ENCODE measurements around the gene YWHAH.

The YWHAH gene

GRCh38 chr22:31901388-31902137 is 42.8 kb upstream of the YWHAH start:
- DNase-seq: peak in 2 of 3 donors; percentile 24 to 27
- Histone ChIP-seq H3K36me3 (ENCODE audit: control insufficient read depth in 4 of 4, insufficient read depth in 4 of 4, low read length in 3 of 4) (peaks cover 8 to 62% (median 41%) of the 10 kb centered on the region in 4 experiments), H3K27me3 (replicated peaks in 2 of 5; ENCODE audit: control insufficient read depth in 4 of 5, insufficient read depth in 5 of 5, low read length in 4 of 5) (no peaks in the 10 kb centered on the region), H3K4me3 (ENCODE audit: control insufficient read depth in 1 of 7, extremely low read depth in 1 of 7, insufficient read depth in 4 of 7, low read depth in 2 of 7, low read length in 6 of 7) (no peak overlapping the region), H3K27ac (ENCODE audit: insufficient read depth in 1 of 2, low read depth in 1 of 2, low read length in 2 of 2, poor library complexity in 1 of 2, severe bottlenecking in 2 of 2) (peak overlapping the region in 1 of 2 experiments; percentile 14), H3K9me3 (ENCODE audit: control extremely low read depth in 1 of 5, control insufficient read depth in 4 of 5, insufficient read depth in 2 of 5, low read depth in 1 of 5, low read length in 4 of 5) (no peaks in the 10 kb centered on the region), H3K4me1 (ENCODE audit: control extremely low read depth in 1 of 4, control insufficient read depth in 4 of 4, insufficient read depth in 4 of 4, low read length in 3 of 4) (peaks cover 0 to 4% (median 0%) of the 10 kb centered on the region in 4 experiments)
- POLR2A ChIA-PET: interaction anchor here (0.6 kb wide), 1 partner anchor 38 kb away, joined by 3 read pairs; no protein-coding TSS in a partner anchor
- WGBS (ENCODE audit: insufficient coverage): 100% methylated on average over 1 of the region's 6 CpGs
- CTCF ChIA-PET: interaction anchor here (0.8 to 1.3 kb wide), 3 partner anchors 18 to 44 kb away, joined by 3 read pairs; no protein-coding TSS in a partner anchor

- Histone ChIP-seq H3K27me3 (replicated peaks in 2 of 5; ENCODE audit: control insufficient read depth in 4 of 5, insufficient read depth in 5 of 5, low read length in 4 of 5) (no peaks in the 10 kb centered on the region), H3K9me3 (ENCODE audit: control extremely low read depth in 1 of 5, control insufficient read depth in 4 of 5, insufficient read depth in 2 of 5, low read depth in 1 of 5, low read length in 4 of 5) (no peaks in the 10 kb centered on the region), H3K4me1 (ENCODE audit: control extremely low read depth in 1 of 4, control insufficient read depth in 4 of 4, insufficient read depth in 4 of 4, low read length in 3 of 4) (peaks cover 0 to 4% (median 0%) of the 10 kb centered on the region in 4 experiments), H3K27ac (ENCODE audit: insufficient read depth in 1 of 2, low read depth in 1 of 2, low read length in 2 of 2, poor library complexity in 1 of 2, severe bottlenecking in 2 of 2) (no peak overlapping the region), H3K36me3 (ENCODE audit: control insufficient read depth in 4 of 4, insufficient read depth in 4 of 4, low read length in 3 of 4) (peaks cover 6 to 52% (median 29%) of the 10 kb centered on the region in 4 experiments), H3K4me3 (ENCODE audit: control insufficient read depth in 1 of 7, extremely low read depth in 1 of 7, insufficient read depth in 4 of 7, low read depth in 2 of 7, low read length in 6 of 7) (no peak overlapping the region)
- no peak for DNase-seq
- CTCF ChIA-PET: no interaction called here
- WGBS (ENCODE audit: insufficient coverage): no CpG with 5 or more reads among the region's 3 CpGs
- POLR2A ChIA-PET: no interaction called here
Measured at GRCh38 chr22:31904651-31905050, 39.7 kb upstream of the YWHAH start.

GRCh38 chr22:31905356-31905755 is 39.0 kb upstream of the YWHAH start:
- CTCF ChIA-PET: interaction anchor here (1.0 kb wide), 1 partner anchor 15 kb away, joined by 3 read pairs; no protein-coding TSS in a partner anchor
- Histone ChIP-seq H3K9me3 (ENCODE audit: control extremely low read depth in 1 of 5, control insufficient read depth in 4 of 5, insufficient read depth in 2 of 5, low read depth in 1 of 5, low read length in 4 of 5) (no peaks in the 10 kb centered on the region), H3K4me1 (ENCODE audit: control extremely low read depth in 1 of 4, control insufficient read depth in 4 of 4, insufficient read depth in 4 of 4, low read length in 3 of 4) (peaks cover 0 to 4% (median 0%) of the 10 kb centered on the region in 4 experiments), H3K36me3 (ENCODE audit: control insufficient read depth in 4 of 4, insufficient read depth in 4 of 4, low read length in 3 of 4) (peaks cover 6 to 55% (median 31%) of the 10 kb centered on the region in 4 experiments), H3K27me3 (replicated peaks in 2 of 5; ENCODE audit: control insufficient read depth in 4 of 5, insufficient read depth in 5 of 5, low read length in 4 of 5) (no peaks in the 10 kb centered on the region), H3K4me3 (ENCODE audit: control insufficient read depth in 1 of 7, extremely low read depth in 1 of 7, insufficient read depth in 4 of 7, low read depth in 2 of 7, low read length in 6 of 7) (no peak overlapping the region), H3K27ac (ENCODE audit: insufficient read depth in 1 of 2, low read depth in 1 of 2, low read length in 2 of 2, poor library complexity in 1 of 2, severe bottlenecking in 2 of 2) (no peak overlapping the region)
- POLR2A ChIA-PET: no interaction called here
- 100% methylated on average over 6 of the region's 10 CpGs for WGBS (ENCODE audit: insufficient coverage)
- no peak for DNase-seq

- peaks cover 8 to 57% (median 31%) of the 10 kb centered on the region in 4 experiments for H3K36me3 ChIP-seq (ENCODE audit: control insufficient read depth in 4 of 4, insufficient read depth in 4 of 4, low read length in 3 of 4)
- no peaks in the 10 kb centered on the region for H3K9me3 ChIP-seq (ENCODE audit: control extremely low read depth in 1 of 5, control insufficient read depth in 4 of 5, insufficient read depth in 2 of 5, low read depth in 1 of 5, low read length in 4 of 5)
- no peaks in the 10 kb centered on the region for H3K27me3 ChIP-seq (replicated peaks in 2 of 5; ENCODE audit: control insufficient read depth in 4 of 5, insufficient read depth in 5 of 5, low read length in 4 of 5)
- POLR2A ChIA-PET: no interaction called here
- CTCF ChIA-PET: interaction anchor here (1.0 kb wide), 1 partner anchor 15 kb away, joined by 3 read pairs; no protein-coding TSS in a partner anchor
- 95% methylated on average over 15 of the region's 16 CpGs for WGBS (ENCODE audit: insufficient coverage)
- no peak overlapping the region for H3K4me3 ChIP-seq (ENCODE audit: control insufficient read depth in 1 of 7, extremely low read depth in 1 of 7, insufficient read depth in 4 of 7, low read depth in 2 of 7, low read length in 6 of 7)
- no peak overlapping the region for H3K27ac ChIP-seq (ENCODE audit: insufficient read depth in 1 of 2, low read depth in 1 of 2, low read length in 2 of 2, poor library complexity in 1 of 2, severe bottlenecking in 2 of 2)
- H3K4me1 ChIP-seq (ENCODE audit: control extremely low read depth in 1 of 4, control insufficient read depth in 4 of 4, insufficient read depth in 4 of 4, low read length in 3 of 4): peaks cover 0 to 4% (median 0%) of the 10 kb centered on the region in 4 experiments
- DNase-seq: no peak
Measured at GRCh38 chr22:31906086-31906485, 38.2 kb upstream of the YWHAH start.

GRCh38 chr22:31906569-31906968 is 37.8 kb upstream of the YWHAH start:
- Histone ChIP-seq H3K4me1 (ENCODE audit: control extremely low read depth in 1 of 4, control insufficient read depth in 4 of 4, insufficient read depth in 4 of 4, low read length in 3 of 4) (no peaks in the 10 kb centered on the region), H3K27ac (ENCODE audit: insufficient read depth in 1 of 2, low read depth in 1 of 2, low read length in 2 of 2, poor library complexity in 1 of 2, severe bottlenecking in 2 of 2) (no peak overlapping the region), H3K27me3 (replicated peaks in 2 of 5; ENCODE audit: control insufficient read depth in 4 of 5, insufficient read depth in 5 of 5, low read length in 4 of 5) (no peaks in the 10 kb centered on the region), H3K9me3 (ENCODE audit: control extremely low read depth in 1 of 5, control insufficient read depth in 4 of 5, insufficient read depth in 2 of 5, low read depth in 1 of 5, low read length in 4 of 5) (no peaks in the 10 kb centered on the region), H3K36me3 (ENCODE audit: control insufficient read depth in 4 of 4, insufficient read depth in 4 of 4, low read length in 3 of 4) (peaks cover 8 to 54% (median 31%) of the 10 kb centered on the region in 4 experiments), H3K4me3 (ENCODE audit: control insufficient read depth in 1 of 7, extremely low read depth in 1 of 7, insufficient read depth in 4 of 7, low read depth in 2 of 7, low read length in 6 of 7) (no peak overlapping the region)
- DNase-seq: no peak
- ChIA-PET CTCF (interaction anchor here (1.0 kb wide), 1 partner anchor 14 kb away, joined by 3 read pairs; no protein-coding TSS in a partner anchor), POLR2A (no interaction called here)
- WGBS (ENCODE audit: insufficient coverage): 97% methylated on average over 3 of the region's 5 CpGs

GRCh38 chr22:31909977-31910376 is 34.4 kb upstream of the YWHAH start:
- Histone ChIP-seq H3K36me3 (ENCODE audit: control insufficient read depth in 4 of 4, insufficient read depth in 4 of 4, low read length in 3 of 4) (peaks cover 4 to 34% (median 20%) of the 10 kb centered on the region in 4 experiments), H3K9me3 (ENCODE audit: control extremely low read depth in 1 of 5, control insufficient read depth in 4 of 5, insufficient read depth in 2 of 5, low read depth in 1 of 5, low read length in 4 of 5) (no peaks in the 10 kb centered on the region), H3K4me1 (ENCODE audit: control extremely low read depth in 1 of 4, control insufficient read depth in 4 of 4, insufficient read depth in 4 of 4, low read length in 3 of 4) (no peaks in the 10 kb centered on the region), H3K27me3 (replicated peaks in 2 of 5; ENCODE audit: control insufficient read depth in 4 of 5, insufficient read depth in 5 of 5, low read length in 4 of 5) (no peaks in the 10 kb centered on the region), H3K27ac (ENCODE audit: insufficient read depth in 1 of 2, low read depth in 1 of 2, low read length in 2 of 2, poor library complexity in 1 of 2, severe bottlenecking in 2 of 2) (no peak overlapping the region), H3K4me3 (ENCODE audit: control insufficient read depth in 1 of 7, extremely low read depth in 1 of 7, insufficient read depth in 4 of 7, low read depth in 2 of 7, low read length in 6 of 7) (no peak overlapping the region)
- ChIA-PET POLR2A (interaction anchor here (0.5 kb wide), 1 partner anchor 124 kb away, joined by 4 read pairs; no protein-coding TSS in a partner anchor), CTCF (no interaction called here)
- 98% methylated on average over 5 of the region's 5 CpGs for WGBS (ENCODE audit: insufficient coverage)
- no peak for DNase-seq
